Measurements from ENCODE around the gene RCOR1. TPM values are rescaled to one million over a fixed set of nuclear protein-coding genes. Genes with fewer than 3 reads are reported as not detected.
"Not testable (repeated sequence)": the region's sequence is repeated elsewhere in the genome, so short reads cannot be mapped to it uniquely, and the experiment has no call there.

The RCOR1 gene
- total RNA-seq, 1 donor from 2014 or later: 25.2 TPM

DNA sequence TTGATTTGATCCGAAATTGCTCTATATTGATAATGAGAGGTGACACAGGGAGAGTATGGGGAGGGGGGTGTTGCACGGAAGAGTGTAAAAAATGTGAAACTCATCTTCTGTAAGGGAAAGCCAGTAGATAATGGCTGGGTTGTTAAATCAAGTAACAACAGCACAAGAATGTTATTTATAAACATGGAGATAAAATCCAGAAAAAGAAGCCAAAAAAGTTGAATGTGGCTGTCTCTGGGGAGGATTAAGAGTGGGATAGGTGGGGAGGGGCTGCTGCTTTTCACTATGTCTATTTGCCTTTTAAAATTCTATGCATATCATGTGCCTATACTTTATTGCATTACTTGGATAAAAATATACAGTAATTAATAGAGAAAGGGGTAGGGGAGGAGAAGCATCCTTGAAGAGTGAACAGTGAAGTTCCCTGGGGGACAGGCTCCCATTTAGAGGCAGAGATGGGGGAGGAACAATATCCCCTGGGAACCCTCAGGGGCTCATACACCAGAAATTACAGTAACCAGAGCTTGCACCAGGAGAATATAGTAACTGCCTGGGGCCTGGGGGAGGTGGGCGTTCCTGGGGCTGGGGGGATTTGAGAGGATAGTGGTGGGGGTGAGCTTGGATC lies 43.7 kb upstream of the RCOR1 start:
- TF ChIP-seq, protein P1, sequence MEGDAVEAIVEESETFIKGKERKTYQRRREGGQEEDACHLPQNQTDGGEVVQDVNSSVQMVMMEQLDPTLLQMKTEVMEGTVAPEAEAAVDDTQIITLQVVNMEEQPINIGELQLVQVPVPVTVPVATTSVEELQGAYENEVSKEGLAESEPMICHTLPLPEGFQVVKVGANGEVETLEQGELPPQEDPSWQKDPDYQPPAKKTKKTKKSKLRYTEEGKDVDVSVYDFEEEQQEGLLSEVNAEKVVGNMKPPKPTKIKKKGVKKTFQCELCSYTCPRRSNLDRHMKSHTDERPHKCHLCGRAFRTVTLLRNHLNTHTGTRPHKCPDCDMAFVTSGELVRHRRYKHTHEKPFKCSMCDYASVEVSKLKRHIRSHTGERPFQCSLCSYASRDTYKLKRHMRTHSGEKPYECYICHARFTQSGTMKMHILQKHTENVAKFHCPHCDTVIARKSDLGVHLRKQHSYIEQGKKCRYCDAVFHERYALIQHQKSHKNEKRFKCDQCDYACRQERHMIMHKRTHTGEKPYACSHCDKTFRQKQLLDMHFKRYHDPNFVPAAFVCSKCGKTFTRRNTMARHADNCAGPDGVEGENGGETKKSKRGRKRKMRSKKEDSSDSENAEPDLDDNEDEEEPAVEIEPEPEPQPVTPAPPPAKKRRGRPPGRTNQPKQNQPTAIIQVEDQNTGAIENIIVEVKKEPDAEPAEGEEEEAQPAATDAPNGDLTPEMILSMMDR (IDR thresholded peaks at IDR 0.05): no peak
- Mint-ChIP-seq H3K4me1 (ENCODE audit: low read depth) (peaks cover 14% of the 10 kb centered on the region), H3K27me3 (ENCODE audit: low read depth) (peaks cover 14% of the 10 kb centered on the region), H3K4me3 (ENCODE audit: unreplicated experiment) (no peak overlapping the region), H3K27ac (ENCODE audit: unreplicated experiment) (no peak overlapping the region), H3K9me3 (ENCODE audit: low read depth) (no peaks in the 10 kb centered on the region), H3K36me3 (ENCODE audit: low read depth) (no peaks in the 10 kb centered on the region)
- DNase-seq (ENCODE audit: low spot score): no peak

DNA sequence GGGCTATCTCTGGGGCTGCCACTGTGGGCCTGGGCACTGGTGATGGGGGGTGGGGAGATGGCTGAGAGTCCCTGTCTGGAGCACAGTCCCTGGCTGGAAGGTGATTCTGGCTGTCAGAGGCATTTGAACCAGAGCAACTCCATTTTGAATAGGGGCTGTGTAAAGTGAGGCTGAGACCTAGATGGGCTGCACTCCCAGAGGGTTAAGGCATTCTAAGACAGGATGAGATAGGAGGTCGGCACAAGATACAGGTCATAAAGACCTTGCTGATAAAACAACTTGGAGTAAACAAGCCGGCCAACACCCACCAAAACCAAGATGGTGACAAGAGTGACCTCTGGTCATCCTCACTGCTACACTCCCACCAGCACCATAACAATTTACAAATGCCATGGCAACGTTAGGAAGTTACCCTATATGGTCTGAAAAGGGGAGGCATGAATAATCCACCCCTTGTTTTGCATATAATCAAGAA lies 41.5 kb upstream of the RCOR1 start:
- not testable (repeated sequence) for H3K4me3 Mint-ChIP-seq (ENCODE audit: unreplicated experiment); H3K9me3 Mint-ChIP-seq (ENCODE audit: low read depth); DNase-seq (ENCODE audit: low spot score); H3K27ac Mint-ChIP-seq (ENCODE audit: unreplicated experiment); H3K36me3 Mint-ChIP-seq (ENCODE audit: low read depth); H3K27me3 Mint-ChIP-seq (ENCODE audit: low read depth); H3K4me1 Mint-ChIP-seq (ENCODE audit: low read depth)

DNA sequence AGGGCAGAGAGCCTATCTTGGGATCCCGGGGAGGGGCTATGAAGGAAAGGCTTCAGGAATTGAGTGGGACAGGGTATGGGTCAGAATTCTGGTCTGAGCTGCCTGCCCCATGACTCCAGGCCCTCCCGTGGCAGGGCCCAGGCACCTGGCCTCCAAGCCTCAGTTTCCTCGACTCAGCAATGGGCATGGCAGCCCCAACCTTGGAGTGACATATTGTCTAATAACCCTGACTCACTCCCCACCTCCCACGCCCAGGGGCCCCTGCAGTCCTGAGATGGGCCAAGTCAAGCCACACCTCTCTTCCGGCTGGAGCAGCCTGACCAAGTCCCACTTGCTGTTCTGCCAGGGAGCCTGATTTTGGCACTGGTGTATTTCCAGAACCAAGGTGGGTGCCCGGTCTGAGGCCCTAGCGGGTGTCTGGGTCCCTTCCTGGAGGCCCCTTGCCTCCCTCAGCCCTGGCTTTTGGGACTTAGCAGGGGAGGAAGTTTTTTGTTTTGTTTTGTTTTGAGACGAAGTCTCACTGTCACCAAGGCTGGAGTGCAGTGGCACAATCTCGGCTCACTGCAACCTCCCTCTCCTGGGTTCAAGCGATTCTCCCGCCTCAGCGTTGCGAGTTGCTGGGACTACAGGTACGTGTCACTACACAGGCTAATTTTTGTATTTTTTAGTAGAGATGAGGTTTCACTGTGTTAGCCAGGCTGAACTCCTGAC lies 40.3 kb upstream of the RCOR1 start:
- H3K36me3 Mint-ChIP-seq (ENCODE audit: low read depth): no peaks in the 10 kb centered on the region
- no peak overlapping the region for H3K27ac Mint-ChIP-seq (ENCODE audit: unreplicated experiment)
- DNase-seq (ENCODE audit: low spot score): no peak

DNA sequence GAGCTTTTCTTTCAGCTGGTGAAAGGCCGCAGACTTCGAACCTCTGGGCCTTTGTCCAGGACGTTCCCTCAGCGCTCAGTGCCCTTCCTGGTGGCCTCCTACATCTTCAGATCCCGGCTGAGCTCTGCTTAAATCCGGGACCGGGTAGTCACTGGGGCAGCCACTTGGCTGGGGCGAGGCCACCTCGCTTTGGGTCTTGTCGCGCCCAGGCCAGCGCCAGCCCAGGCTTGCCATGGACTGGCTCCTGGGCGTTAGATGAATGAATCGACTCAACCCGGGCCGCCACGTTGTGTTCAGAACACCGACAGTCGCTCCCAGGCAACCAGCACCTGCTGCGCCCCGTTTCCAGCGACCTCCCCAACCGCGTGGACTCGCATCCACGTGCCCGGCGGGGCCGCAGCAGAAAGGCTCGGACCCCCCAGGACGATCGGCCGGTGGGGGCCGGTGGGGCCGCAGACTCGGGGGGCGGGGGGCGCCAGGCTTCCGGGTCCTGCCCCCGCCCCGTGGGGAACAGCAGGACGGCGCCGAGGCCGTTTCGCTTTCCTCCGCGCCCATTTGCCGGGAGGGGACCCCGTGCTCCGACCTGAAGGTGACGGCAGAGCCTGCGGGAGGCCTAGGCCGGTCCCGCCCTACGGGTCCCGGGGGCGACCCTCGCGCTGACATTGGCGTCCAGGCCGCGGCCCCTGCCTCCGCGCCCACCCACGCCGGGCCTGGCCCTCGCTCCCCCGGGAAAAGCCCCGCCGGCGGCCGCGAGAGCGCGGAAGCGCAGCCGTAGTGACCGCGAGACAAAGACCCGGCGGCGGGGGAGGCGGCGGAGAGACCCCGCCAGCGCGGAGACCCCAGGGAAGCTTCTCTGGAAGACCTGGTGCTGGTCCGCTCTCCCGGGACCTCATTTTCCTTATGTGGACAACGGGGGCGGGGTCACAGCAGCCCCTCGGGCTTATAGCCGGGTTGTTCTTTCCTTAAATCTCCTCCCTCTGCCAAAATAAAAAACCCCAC lies 37.3 kb upstream of the RCOR1 start:
- H3K9me3 Mint-ChIP-seq (ENCODE audit: low read depth): no peaks in the 10 kb centered on the region
- H3K36me3 Mint-ChIP-seq (ENCODE audit: low read depth): no peaks in the 10 kb centered on the region
- H3K27me3 Mint-ChIP-seq (ENCODE audit: low read depth): peaks cover 2% of the 10 kb centered on the region
- peak overlapping the region; percentile 62 for H3K4me3 Mint-ChIP-seq (ENCODE audit: unreplicated experiment)
- H3K4me1 Mint-ChIP-seq (ENCODE audit: low read depth): no peaks in the 10 kb centered on the region
- TF ChIP-seq, protein P1 (IDR thresholded peaks at IDR 0.05): no peak
- H3K27ac Mint-ChIP-seq (ENCODE audit: unreplicated experiment): no peak overlapping the region
- DNase-seq (ENCODE audit: low spot score): no peak

More for the DNA sequence above, 40.3 kb upstream of the RCOR1 start:
- TF ChIP-seq, protein P1 (IDR thresholded peaks at IDR 0.05): no peak
- Mint-ChIP-seq H3K27me3 (ENCODE audit: low read depth) (peaks cover 3% of the 10 kb centered on the region), H3K9me3 (ENCODE audit: low read depth) (no peaks in the 10 kb centered on the region), H3K4me1 (ENCODE audit: low read depth) (no peaks in the 10 kb centered on the region), H3K4me3 (ENCODE audit: unreplicated experiment) (no peak overlapping the region)

GRCh38 chr14:102556098-102556677 lies 36.3 kb upstream of the RCOR1 start:
- H3K27me3 Mint-ChIP-seq (ENCODE audit: low read depth): no peaks in the 10 kb centered on the region
- H3K4me1 Mint-ChIP-seq (ENCODE audit: low read depth): no peaks in the 10 kb centered on the region
- H3K9me3 Mint-ChIP-seq (ENCODE audit: low read depth): no peaks in the 10 kb centered on the region
- no peak for DNase-seq (ENCODE audit: low spot score)
- peak overlapping the region; percentile 16 for H3K4me3 Mint-ChIP-seq (ENCODE audit: unreplicated experiment)
- H3K27ac Mint-ChIP-seq (ENCODE audit: unreplicated experiment): no peak overlapping the region
- no peaks in the 10 kb centered on the region for H3K36me3 Mint-ChIP-seq (ENCODE audit: low read depth)
- TF ChIP-seq, protein P1 (IDR thresholded peaks at IDR 0.05): no peak
